HepG2 (cell line): Measurements from ENCODE around the gene KRTAP10-5. TPM values are rescaled to one million over a fixed set of nuclear protein-coding genes. Genes with fewer than 3 reads are reported as not detected.

Experiments used
- ATAC-seq: fragments of 200-7000 bp; cut with Tn5 transposase; 3 replicates; pipeline ENCODE4 v1.9.1; 2020; ENCODE audit warnings: mild to moderate bottlenecking, moderate library complexity
- BruUV-seq: library from RNA; stranded (reverse); fragments of 400-500 nt; replicated peaks from 2 replicates; lab custom pipeline; 2021; lab: Mats Ljungman, UMichigan
- CTCF ChIA-PET: fragments of 300-600 bp; formaldehyde crosslinking; extraction: SDS; loops from one replicate; lab custom pipeline; 2021; ENCODE audit warnings: low total read pairs, inconsistent platforms, low intra/inter-chr PET ratio; lab: Yijun Ruan, JAX
- POLR2A ChIA-PET: fragments of 350-600 bp; sonication (Branson Sonifier 250); formaldehyde crosslinking; loops from one replicate; lab custom pipeline; 2020; ENCODE audit warnings: antibody characterized with exemption, inconsistent platforms; lab: Yijun Ruan, JAX
- DNase-seq: peaks from one replicate; pipeline ENCODE4 v3.0.0-alpha.2; 2015; ENCODE audit warnings: low spot score
- FAIRE-seq: peaks from 3 replicates; lab custom pipeline; 2011; peaks lifted over from hg19 to GRCh38; lab: Jason Lieb, UNC
- H2AFZ ChIP-seq: one replicate; pipeline ENCODE4 v1.6.1; 2011; ENCODE audit warnings: low read length, inconsistent platforms
- H3K27ac ChIP-seq: fragments of 300-600 bp; 3 replicates; pipeline ENCODE4 v1.8.0; 2011; ENCODE audit warnings: mixed run types, mild to moderate bottlenecking, mixed read lengths, low read length, inconsistent platforms; ENCODE audit not compliant: insufficient read depth; ENCODE audit errors: extremely low read length
- H3K27me3 ChIP-seq, 2 experiments: fragments of 200-600 bp in 1 of 2; 2 replicates in 1 of 2; 3 replicates in 1 of 2; pipeline versions ENCODE4 v1.6.0 to v1.8.0; 2011; ENCODE audit warnings: low read length in 2 of 2, mild to moderate bottlenecking in 2 of 2, moderate library complexity in 2 of 2, inconsistent platforms in 1 of 2; ENCODE audit not compliant: insufficient read depth in 2 of 2, control insufficient read depth in 1 of 2
- H3K36me3 ChIP-seq, 2 experiments: fragments of 200-600 bp in 1 of 2; replicated peaks in 1 of 2; 2 replicates in 1 of 2; 3 replicates in 1 of 2; pipeline versions ENCODE4 v1.5.1 to v1.8.0; 2011; ENCODE audit warnings: low read length in 2 of 2, inconsistent platforms in 1 of 2; ENCODE audit not compliant: insufficient read depth in 2 of 2, control insufficient read depth in 1 of 2
- H3K4me1 ChIP-seq: 2 replicates; pipeline ENCODE4 v1.5.1; 2012; ENCODE audit warnings: low read length, inconsistent platforms; ENCODE audit not compliant: insufficient read depth
- H3K4me2 ChIP-seq: 2 replicates; pipeline ENCODE4 v1.6.0; 2011; ENCODE audit warnings: low read depth, low read length, inconsistent platforms
- H3K4me3 ChIP-seq, 3 experiments: fragments of 200-600 bp in 1 of 3; sonication (generic), shearing (Covaris generic) in 1 of 3; replicated peaks in 1 of 3; 2 replicates each; pipeline ENCODE4 v1.5.1; 2011 to 2016; ENCODE audit warnings: low read length in 3 of 3, inconsistent platforms in 2 of 3, low read depth in 2 of 3, mild to moderate bottlenecking in 2 of 3, control low read depth in 1 of 3, mixed read lengths in 1 of 3; ENCODE audit not compliant: insufficient read depth in 1 of 3
- H3K79me2 ChIP-seq: one replicate; pipeline ENCODE4 v1.6.1; 2011; ENCODE audit warnings: low read length, inconsistent platforms; ENCODE audit not compliant: insufficient read depth
- H3K9ac ChIP-seq: 2 replicates; pipeline ENCODE4 v1.6.0; 2011; ENCODE audit warnings: mild to moderate bottlenecking, low read depth, low read length, inconsistent platforms; ENCODE audit not compliant: insufficient read depth
- H3K9me3 ChIP-seq: 2 replicates; pipeline ENCODE4 v1.5.1; 2012; ENCODE audit warnings: mild to moderate bottlenecking, low read length
- H4K20me1 ChIP-seq: 2 replicates; pipeline ENCODE4 v1.6.0; 2011; ENCODE audit warnings: inconsistent platforms, mild to moderate bottlenecking, low read length, moderate library complexity; ENCODE audit not compliant: insufficient read depth
- PRMT3 ChIP-seq: sonication (generic); formaldehyde crosslinking; IDR thresholded peaks from 2 replicates; pipeline ENCODE4 v1.8.1; 2022; ENCODE audit warnings: low read depth, mild to moderate bottlenecking, moderate library complexity, missing genetic modification reagents, borderline replicate concordance
- RAD21 ChIP-seq: fragments of 450-650 bp; formaldehyde crosslinking; IDR thresholded peaks from 2 replicates; pipeline ENCODE4 v1.5.0; 2020; ENCODE audit warnings: mild to moderate bottlenecking
- ZFAT ChIP-seq: sonication (generic); formaldehyde crosslinking; conservative IDR thresholded peaks from 2 replicates; pipeline ENCODE4 v1.8.1; 2023; ENCODE audit warnings: missing genetic modification reagents, inconsistent platforms
- ZNF12 ChIP-seq: sonication (generic); formaldehyde crosslinking; IDR thresholded peaks from 2 replicates; pipeline ENCODE4 v1.5.0; 2020; ENCODE audit warnings: missing genetic modification reagents
- ZNF44 ChIP-seq: sonication (generic); formaldehyde crosslinking; IDR thresholded peaks from 2 replicates; pipeline ENCODE4 v1.5.1; 2020; ENCODE audit warnings: mild to moderate bottlenecking, missing genetic modification reagents
- ZNF607 ChIP-seq: sonication (generic); formaldehyde crosslinking; IDR thresholded peaks from 2 replicates; pipeline ENCODE4 v1.5.1; 2020; ENCODE audit warnings: missing genetic modification reagents, mild to moderate bottlenecking, borderline replicate concordance
- ZNF709 ChIP-seq: sonication (generic); formaldehyde crosslinking; IDR thresholded peaks from 2 replicates; pipeline ENCODE4 v1.5.0; 2020; ENCODE audit warnings: mild to moderate bottlenecking, missing genetic modification reagents
- WGBS: methylation state at CpG from one replicate; pipeline ENCODE4 v1.1.6; 2017; ENCODE audit warnings: low lambda C conversion rate; 5-methylcytosine and 5-hydroxymethylcytosine counted together
- in situ Hi-C: cut with HindIII; loops from 2 replicates; pipeline ENCODE4 v1.10.0; 2017; ENCODE audit warnings: low pct_unique_long_range_greater_than_20kb; ENCODE audit not compliant: extremely low pct_ligation_motif_present
- intact Hi-C: fragments of 100-400 bp; cut with micrococcal nuclease; formaldehyde crosslinking; loops from one replicate; pipeline ENCODE4 v1.10.0; 2022; ENCODE audit not compliant: unreplicated experiment
- polyA plus RNA-seq, 8 experiments: library from polyadenylated mRNA; depleted of rRNA in 3 of 8; stranded (reverse) in 7 of 8; unstranded in 1 of 8; fragments of >200 nt; fragmentation: Illumina TruSeq in 4 of 8; extraction: Trizol in 4 of 8; gene quantifications; 2 replicates each; pipeline versions ENCODE4 v1.2.1 to v1.2.3, GENCODE V29; 2011 to 2016; ENCODE audit warnings: low read depth in 4 of 8, missing spikeins in 1 of 8, mixed read lengths in 1 of 8; ENCODE audit not compliant: insufficient read depth in 1 of 8
- total RNA-seq, 5 experiments: library from RNA; depleted of rRNA; stranded (reverse); fragments of >200 nt; fragmentation: Illumina TruSeq; extraction: Trizol; gene quantifications; 2 replicates each; pipeline ENCODE4 v1.2.3, GENCODE V29; 2016; ENCODE audit warnings: low read depth in 1 of 5
- TF ChIP-seq, protein P1 (sequence below): sonication (generic); formaldehyde crosslinking; IDR thresholded peaks from 2 replicates; pipeline ENCODE4 v1.4.0; 2020; ENCODE audit warnings: missing genetic modification reagents

Gene KRTAP10-5
- total and polyA plus RNA-seq, 2 of the 13 experiments (the other 11 are each of a cell fraction or from before 2014, with no cell fraction given): not detected

DNA sequence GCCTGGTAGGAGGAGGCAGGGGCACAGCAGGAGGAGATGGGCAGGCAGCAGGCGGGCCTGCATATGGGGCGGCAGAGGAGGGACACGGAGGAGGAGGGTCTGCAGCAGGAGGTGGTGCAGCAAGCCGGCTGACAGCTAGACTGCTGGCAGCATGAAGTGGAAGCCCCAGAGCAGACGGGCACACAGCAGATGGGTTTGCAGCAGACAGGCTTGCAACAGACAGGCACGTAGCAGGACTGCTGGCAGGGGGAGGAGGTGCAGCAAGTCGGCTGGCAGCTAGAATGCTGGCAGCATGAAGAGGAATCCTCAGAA is 615 bp downstream of the KRTAP10-5 start (continued):
- TF ChIP-seq ZNF44 (CRISPR knock-in tag) (no peak), ZNF12 (CRISPR knock-in tag) (no peak)

DNA sequence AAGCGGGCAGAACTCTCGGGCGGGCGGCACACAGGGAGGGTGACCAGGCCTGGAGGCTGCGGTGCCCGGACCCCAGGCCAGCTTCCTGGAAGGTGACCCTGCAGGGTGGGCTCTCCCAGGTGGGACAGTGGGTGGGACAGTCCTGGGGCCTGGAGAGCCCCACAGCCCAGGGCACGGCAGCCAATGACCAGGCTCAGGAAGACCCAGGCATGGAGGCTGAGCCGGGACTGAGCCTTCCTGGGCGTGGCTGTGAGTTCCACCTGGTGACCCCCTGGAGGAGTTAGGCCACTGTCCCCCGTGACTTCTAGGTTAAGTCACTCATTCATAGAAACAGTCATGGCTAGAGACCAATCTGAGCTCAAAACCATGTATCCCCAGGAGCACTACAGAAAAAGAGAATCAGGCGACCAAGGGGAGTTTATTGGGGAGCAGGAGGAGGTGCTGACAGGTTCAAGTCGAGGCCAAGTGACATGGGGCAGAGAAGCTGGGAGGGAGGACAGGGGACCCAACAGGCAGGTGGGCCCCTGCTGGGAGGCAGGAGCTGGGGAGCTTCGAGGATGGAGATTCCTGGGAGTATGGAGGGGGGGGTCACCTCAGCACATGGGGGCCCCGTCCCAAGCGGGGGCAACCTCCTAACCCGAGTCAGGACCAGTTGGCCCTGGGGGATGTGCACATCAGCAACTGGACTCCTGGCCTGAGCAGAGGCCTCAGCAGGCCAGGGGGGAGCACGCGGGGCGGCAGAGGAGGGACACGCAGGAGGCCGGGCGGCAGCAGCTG is 1.2 kb downstream of the KRTAP10-5 start:
- 49% methylated on average over 13 of the region's 22 CpGs for WGBS
- POLR2A ChIA-PET: no interaction called here

DNA sequence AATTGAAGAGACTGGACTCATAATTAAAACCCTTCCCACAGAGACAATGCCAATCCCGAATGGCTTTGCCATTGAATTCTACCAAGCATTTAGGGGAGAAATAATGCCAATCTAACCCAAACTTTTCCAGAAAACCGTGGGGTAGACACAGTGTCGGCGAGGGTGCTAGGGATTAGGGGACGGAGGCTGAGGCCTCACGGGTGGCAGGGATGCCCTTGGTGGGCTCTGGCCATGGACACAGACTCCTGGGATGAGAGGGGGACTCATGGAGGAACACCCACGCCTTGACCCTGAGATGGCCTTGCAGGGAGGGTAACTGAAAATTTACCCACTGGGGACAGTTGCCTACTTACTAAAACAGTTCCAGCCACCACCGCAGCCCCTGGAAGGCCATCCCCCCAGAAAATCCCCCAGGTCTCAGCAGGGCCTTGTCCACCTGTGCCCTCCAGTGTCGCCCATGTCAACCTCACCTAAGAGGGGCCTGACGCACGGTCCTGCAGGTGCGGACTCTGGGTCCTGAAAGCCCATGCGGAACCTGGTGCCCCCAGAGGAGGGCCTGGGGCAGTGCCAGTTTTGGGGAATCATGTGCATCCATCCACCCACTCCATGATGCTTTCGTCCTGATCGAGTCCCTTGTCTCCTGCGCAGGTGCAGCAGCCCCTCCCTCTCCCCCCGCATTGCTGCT is 1.9 kb downstream of the KRTAP10-5 start:
- POLR2A ChIA-PET: no interaction called here

More for the DNA sequence above, 1.2 kb downstream of the KRTAP10-5 start:
- no peak overlapping the region for H2AFZ ChIP-seq
- FAIRE-seq (no peak), ATAC-seq (no peak), DNase-seq (no peak)
- no peaks in the 10 kb centered on the region for H4K20me1 ChIP-seq
- H3K4me3 ChIP-seq: no peak overlapping the region
- intact Hi-C loops: no loop called here
- peaks cover 15% of the 10 kb centered on the region for H3K4me1 ChIP-seq
- no peak overlapping the region for H3K9ac ChIP-seq
- H3K27me3 ChIP-seq: no peaks in the 10 kb centered on the region
- in situ Hi-C loops: no loop called here
- no peaks in the 10 kb centered on the region for H3K36me3 ChIP-seq
- H3K4me2 ChIP-seq: no peak overlapping the region
- no TSS peak for BruUV-seq
- no peak overlapping the region for H3K27ac ChIP-seq
- CTCF ChIA-PET: no interaction called here
- H3K79me2 ChIP-seq: no peaks in the 10 kb centered on the region
- H3K9me3 ChIP-seq: peaks cover 13% of the 10 kb centered on the region
- no peak for TF ChIP-seq RAD21 (CRISPR knock-in tag)
- TF ChIP-seq, all 625 proteins: peak for 0

More for the DNA sequence above, 1.9 kb downstream of the KRTAP10-5 start:
- H3K4me3 ChIP-seq: no peak overlapping the region
- H2AFZ ChIP-seq: no peak overlapping the region
- no peak overlapping the region for H3K9ac ChIP-seq
- no peak overlapping the region for H3K4me2 ChIP-seq
- no peak for ATAC-seq
- H3K79me2 ChIP-seq: no peaks in the 10 kb centered on the region
- H3K9me3 ChIP-seq: peaks cover 13% of the 10 kb centered on the region
- no peak for FAIRE-seq
- CTCF ChIA-PET: no interaction called here
- intact Hi-C loops: no loop called here
- TF ChIP-seq ZFAT (CRISPR knock-in tag) (no peak), ZNF709 (CRISPR knock-in tag) (no peak), ZNF607 (CRISPR knock-in tag) (no peak), PRMT3 (CRISPR knock-in tag) (no peak)
- TF ChIP-seq, protein P1, sequence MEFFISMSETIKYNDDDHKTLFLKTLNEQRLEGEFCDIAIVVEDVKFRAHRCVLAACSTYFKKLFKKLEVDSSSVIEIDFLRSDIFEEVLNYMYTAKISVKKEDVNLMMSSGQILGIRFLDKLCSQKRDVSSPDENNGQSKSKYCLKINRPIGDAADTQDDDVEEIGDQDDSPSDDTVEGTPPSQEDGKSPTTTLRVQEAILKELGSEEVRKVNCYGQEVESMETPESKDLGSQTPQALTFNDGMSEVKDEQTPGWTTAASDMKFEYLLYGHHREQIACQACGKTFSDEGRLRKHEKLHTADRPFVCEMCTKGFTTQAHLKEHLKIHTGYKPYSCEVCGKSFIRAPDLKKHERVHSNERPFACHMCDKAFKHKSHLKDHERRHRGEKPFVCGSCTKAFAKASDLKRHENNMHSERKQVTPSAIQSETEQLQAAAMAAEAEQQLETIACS (CRISPR knock-in tag): no peak
- TF ChIP-seq, all 625 proteins: peak for 0
- no peaks in the 10 kb centered on the region for H4K20me1 ChIP-seq
- no TSS peak for BruUV-seq
- H3K27ac ChIP-seq: no peak overlapping the region
- H3K36me3 ChIP-seq: no peaks in the 10 kb centered on the region
- no peaks in the 10 kb centered on the region for H3K27me3 ChIP-seq
- WGBS: 39% methylated on average over 7 of the region's 17 CpGs
- H3K4me1 ChIP-seq: peaks cover 20% of the 10 kb centered on the region
- DNase-seq: no peak
- in situ Hi-C loops: no loop called here
